MM.1S (cell line): Measurements from ENCODE around the gene OSCP1.

Experiments used
- DNase-seq: peaks from one replicate; pipeline ENCODE4 v3.0.0-alpha.2; 2015
- H2AFZ ChIP-seq: fragments of 300-600 bp; sonication (generic); 2 replicates; pipeline ENCODE4 v1.6.0; 2016; ENCODE audit warnings: antibody characterized with exemption, low read length
- H3F3A ChIP-seq: fragments of 300-600 bp; sonication (generic); 2 replicates; pipeline ENCODE4 v1.6.1; 2016; ENCODE audit warnings: mild to moderate bottlenecking, antibody characterized with exemption, low read length, moderate library complexity, mixed read lengths; ENCODE audit not compliant: insufficient read depth
- H3K27ac ChIP-seq: fragments of 300-600 bp; sonication (generic); 2 replicates; pipeline ENCODE4 v1.5.1; 2016; ENCODE audit warnings: mild to moderate bottlenecking, low read length
- H3K27me3 ChIP-seq: fragments of 300-600 bp; sonication (generic); replicated peaks from 2 replicates; pipeline ENCODE4 v1.6.0; 2016; ENCODE audit warnings: low read length; ENCODE audit not compliant: insufficient read depth
- H3K36me3 ChIP-seq: fragments of 300-600 bp; sonication (generic); replicated peaks from 2 replicates; pipeline ENCODE4 v1.6.1; 2016; ENCODE audit warnings: mild to moderate bottlenecking, low read length, mixed read lengths; ENCODE audit not compliant: insufficient read depth
- H3K4me1 ChIP-seq: fragments of 300-600 bp; sonication (generic); 2 replicates; pipeline ENCODE4 v1.6.1; 2016; ENCODE audit warnings: low read length, mixed read lengths
- H3K4me2 ChIP-seq: fragments of 300-600 bp; sonication (generic); 2 replicates; pipeline ENCODE4 v1.6.0; 2016; ENCODE audit warnings: low read depth, low read length
- H3K4me3 ChIP-seq: fragments of 300-600 bp; sonication (generic); 2 replicates; pipeline ENCODE4 v1.5.1; 2016; ENCODE audit warnings: low read length, mixed read lengths
- H3K79me2 ChIP-seq: fragments of 300-600 bp; sonication (generic); 2 replicates; pipeline ENCODE4 v1.6.1; 2016; ENCODE audit warnings: mixed run types, low read length, mixed read lengths
- H3K9ac ChIP-seq: fragments of 300-600 bp; sonication (generic); 2 replicates; pipeline ENCODE4 v1.6.1; 2016; ENCODE audit warnings: low read length, mixed read lengths
- H3K9me2 ChIP-seq: fragments of 300-600 bp; sonication (generic); replicated peaks from 2 replicates; pipeline ENCODE4 v1.6.1; 2016; ENCODE audit warnings: mild to moderate bottlenecking, low read length, mixed read lengths; ENCODE audit not compliant: insufficient read depth
- H3K9me3 ChIP-seq: fragments of 300-600 bp; sonication (generic); replicated peaks from 2 replicates; pipeline ENCODE4 v1.6.1; 2016; ENCODE audit warnings: mild to moderate bottlenecking, low read length, mixed read lengths; ENCODE audit not compliant: insufficient read depth
- H4K20me1 ChIP-seq: fragments of 300-600 bp; sonication (generic); 2 replicates; pipeline ENCODE4 v1.6.1; 2016; ENCODE audit warnings: mild to moderate bottlenecking, low read length, moderate library complexity, mixed read lengths; ENCODE audit not compliant: insufficient read depth
- CTCF ChIP-seq: fragments of 300-600 bp; sonication (generic); IDR thresholded peaks from 2 replicates; pipeline ENCODE4 v1.5.1; 2016; ENCODE audit warnings: antibody characterized with exemption, low read length, mixed read lengths
- EZH2 ChIP-seq: fragments of 300-600 bp; sonication (generic); optimal IDR thresholded peaks from 2 replicates; pipeline ENCODE3; 2017; ENCODE audit warnings: low read depth, mild to moderate bottlenecking, antibody characterized with exemption, low read length, mixed read lengths
- EZH2phosphoT487 ChIP-seq: fragments of 300-600 bp; sonication (generic); IDR thresholded peaks from 2 replicates; pipeline ENCODE4 v1.6.1; 2018; ENCODE audit warnings: antibody characterized with exemption, low read length

OSCP1 gene

GRCh38 chr1:36396359-36396758, 53.9 kb downstream of the OSCP1 start:
- no peaks in the 10 kb centered on the region for H3K9me2 ChIP-seq
- no peak overlapping the region for H3K4me3 ChIP-seq
- no peak overlapping the region for H2AFZ ChIP-seq
- H3K4me1 ChIP-seq, result peaks cover 2% of the 10 kb centered on the region; the same call in 1 of the 2 replicates
- H3K9me3 ChIP-seq, result no peaks in the 10 kb centered on the region
- no peak for DNase-seq
- no peak overlapping the region; the same call in 1 of the 2 replicates for H3K4me2 ChIP-seq
- no peaks in the 10 kb centered on the region for H3F3A ChIP-seq
- no peaks in the 10 kb centered on the region for H3K27me3 ChIP-seq
- peaks cover 27% of the 10 kb centered on the region for H3K79me2 ChIP-seq
- TF ChIP-seq CTCF (no peak), EZH2phosphoT487 (no peak), EZH2 (no peak)
- no peaks in the 10 kb centered on the region for H4K20me1 ChIP-seq
- no peaks in the 10 kb centered on the region for H3K36me3 ChIP-seq
- no peak overlapping the region for H3K27ac ChIP-seq
- no peak overlapping the region for H3K9ac ChIP-seq

GRCh38 chr1:36393686-36394085, 56.6 kb downstream of the OSCP1 start:
- Histone ChIP-seq H3K9me2 (no peaks in the 10 kb centered on the region), H3K79me2 (peaks cover 27% of the 10 kb centered on the region), H3K4me2 (no peak overlapping the region), H3K9me3 (no peaks in the 10 kb centered on the region), H4K20me1 (no peaks in the 10 kb centered on the region), H3K4me3 (no peak overlapping the region), H3K4me1 (peaks cover 17% of the 10 kb centered on the region), H3K9ac (no peak overlapping the region), H3K27ac (no peak overlapping the region), H3K27me3 (no peaks in the 10 kb centered on the region), H3K36me3 (no peaks in the 10 kb centered on the region), H2AFZ (no peak overlapping the region), H3F3A (peaks cover 15% of the 10 kb centered on the region; the same call in 1 of the 2 replicates)
- no peak for TF ChIP-seq EZH2
- no peak for TF ChIP-seq EZH2phosphoT487
- no peak for TF ChIP-seq CTCF
- DNase-seq, result no peak

GRCh38 chr1:36392836-36393235, 57.4 kb downstream of the OSCP1 start:
- Histone ChIP-seq H3K9me3 (no peaks in the 10 kb centered on the region), H3K9me2 (no peaks in the 10 kb centered on the region)

More at GRCh38 chr1:36392836-36393235, 57.4 kb downstream of the OSCP1 start:
- H3K36me3 ChIP-seq, result no peaks in the 10 kb centered on the region
- H3K4me3 ChIP-seq, result no peak overlapping the region
- peaks cover 27% of the 10 kb centered on the region for H3K79me2 ChIP-seq
- no peak for TF ChIP-seq CTCF
- no peak for TF ChIP-seq EZH2phosphoT487
- no peak for TF ChIP-seq EZH2
- H3K9ac ChIP-seq, result no peak overlapping the region
- no peak overlapping the region for H3K27ac ChIP-seq
- no peaks in the 10 kb centered on the region for H4K20me1 ChIP-seq
- H3K4me1 ChIP-seq, result peaks cover 20% of the 10 kb centered on the region
- no peaks in the 10 kb centered on the region for H3K27me3 ChIP-seq
- no peak overlapping the region for H2AFZ ChIP-seq
- H3K4me2 ChIP-seq, result no peak overlapping the region
- no peak for DNase-seq
- H3F3A ChIP-seq, result peaks cover 15% of the 10 kb centered on the region; the same call in 1 of the 2 replicates
